Measurements from ENCODE around the gene MYLK4.

Gene MYLK4

DNA sequence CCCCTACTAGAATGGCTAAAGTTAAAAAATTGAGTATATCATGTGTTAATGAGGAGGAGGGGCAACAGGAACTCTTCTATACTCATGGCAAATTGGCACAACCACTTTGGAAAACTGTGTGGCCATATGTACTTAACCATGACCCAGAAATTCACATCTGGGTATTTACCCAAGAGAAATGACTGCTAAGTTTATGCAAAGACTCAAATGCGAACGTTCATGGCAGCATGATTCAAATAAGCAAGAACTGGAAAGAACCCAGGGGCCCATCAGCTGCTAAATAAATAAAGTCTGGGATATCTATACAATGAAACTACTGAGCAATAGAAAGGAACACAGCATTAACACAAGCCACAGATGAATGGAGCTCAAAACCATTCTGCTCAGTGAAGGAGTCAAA is 107.6 kb downstream of the MYLK4 start:
- H3K79me2 ChIP-seq (ENCODE audit: control insufficient read depth, insufficient read depth, low read length, poor library complexity) = no peaks in the 10 kb centered on the region
- H3K4me2 ChIP-seq (ENCODE audit: low read length) = no peak overlapping the region
- WGBS (ENCODE audit: extremely low coverage, insufficient coverage, insufficient read length) = no CpG with 5 or more reads among the region's 2 CpGs
- no peak overlapping the region for H3K9ac ChIP-seq (ENCODE audit: low read length)
- H3K27ac ChIP-seq (ENCODE audit: low read depth, low read length) = no peak overlapping the region
- DNase-seq = no peak
- no peak overlapping the region for H3K18ac ChIP-seq (ENCODE audit: low read length)
- H2BK5ac ChIP-seq (ENCODE audit: low read depth, low read length, poor library complexity) = no peak overlapping the region
- no peak overlapping the region for H3K23ac ChIP-seq (ENCODE audit: low read length)
- no peak overlapping the region for H3K4me3 ChIP-seq (ENCODE audit: low read depth, low read length)
- no peak overlapping the region for H2AK5ac ChIP-seq (ENCODE audit: low read length)
- no peaks in the 10 kb centered on the region for H3K36me3 ChIP-seq (ENCODE audit: control insufficient read depth in 1 of 2, insufficient read depth in 2 of 2, low read length in 2 of 2)
- no peak overlapping the region for H4K91ac ChIP-seq (ENCODE audit: low read depth, low read length)
- H3K27me3 ChIP-seq (ENCODE audit: insufficient read depth, low read length) = no peaks in the 10 kb centered on the region
- no peak overlapping the region for H2AFZ ChIP-seq (ENCODE audit: insufficient read depth, low read length, poor library complexity)
- no peak overlapping the region for H3K14ac ChIP-seq (ENCODE audit: low read length)
- no peak overlapping the region for H3K4ac ChIP-seq (ENCODE audit: low read depth, low read length)
- H3K4me1 ChIP-seq (ENCODE audit: control insufficient read depth in 1 of 2, insufficient read depth in 2 of 2, low read length in 2 of 2) = peaks cover 0 to 4% of the 10 kb centered on the region in 2 experiments
- no peaks in the 10 kb centered on the region for H3K79me1 ChIP-seq (ENCODE audit: low read length)
- no peak overlapping the region for H4K8ac ChIP-seq (ENCODE audit: low read depth, low read length)
- no peak overlapping the region for H4K12ac ChIP-seq (ENCODE audit: low read depth, low read length)
- peaks cover 9% of the 10 kb centered on the region for H3K9me3 ChIP-seq (ENCODE audit: insufficient read depth, low read depth, low read length)
- H2BK12ac ChIP-seq (ENCODE audit: low read length) = no peak overlapping the region
- no peak overlapping the region for H2BK120ac ChIP-seq (ENCODE audit: insufficient read depth, low read length, poor library complexity)

DNA sequence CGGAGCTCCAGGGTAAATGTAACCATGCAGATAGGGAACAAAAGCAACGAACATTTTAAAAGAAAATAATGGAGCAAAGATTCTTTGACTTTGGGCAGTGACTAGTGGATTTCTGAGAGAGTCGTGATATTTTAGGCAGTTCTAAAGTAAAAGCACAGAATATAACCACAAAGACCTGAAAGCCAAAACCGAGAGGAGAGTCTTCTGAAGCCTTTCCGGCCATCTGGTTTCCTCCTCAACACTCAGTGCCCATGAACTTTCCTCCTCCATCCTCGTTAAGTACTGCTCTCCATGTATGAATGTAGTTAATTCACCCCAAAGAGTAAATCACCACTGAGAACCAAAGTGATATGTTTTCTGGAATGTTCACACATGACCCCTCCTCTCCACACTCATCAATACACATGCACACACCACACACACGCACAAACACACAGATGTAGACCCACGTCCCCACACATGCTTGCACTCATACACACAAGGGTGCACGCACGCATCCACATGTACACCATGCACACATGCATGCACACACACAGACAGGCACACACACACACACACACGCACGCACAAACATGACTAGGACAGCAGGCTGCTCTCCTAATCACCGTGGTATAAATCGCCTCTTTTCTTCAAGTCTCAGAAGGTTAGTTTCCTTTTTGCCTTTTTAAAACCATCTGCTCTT is 109.5 kb downstream of the MYLK4 start:
- Histone ChIP-seq H3K14ac (ENCODE audit: low read length) (no peak overlapping the region), H3K18ac (ENCODE audit: low read length) (no peak overlapping the region), H4K8ac (ENCODE audit: low read depth, low read length) (no peak overlapping the region), H3K36me3 (ENCODE audit: control insufficient read depth in 1 of 2, insufficient read depth in 2 of 2, low read length in 2 of 2) (no peaks in the 10 kb centered on the region), H3K4me2 (ENCODE audit: low read length) (no peak overlapping the region), H2AFZ (ENCODE audit: insufficient read depth, low read length, poor library complexity) (no peak overlapping the region), H3K23ac (ENCODE audit: low read length) (no peak overlapping the region), H3K27ac (ENCODE audit: low read depth, low read length) (no peak overlapping the region), H3K9ac (ENCODE audit: low read length) (peak overlapping the region; percentile 39), H2BK12ac (ENCODE audit: low read length) (no peak overlapping the region), H3K4ac (ENCODE audit: low read depth, low read length) (no peak overlapping the region), H4K91ac (ENCODE audit: low read depth, low read length) (no peak overlapping the region), H3K79me2 (ENCODE audit: control insufficient read depth, insufficient read depth, low read length, poor library complexity) (no peaks in the 10 kb centered on the region), H2AK5ac (ENCODE audit: low read length) (no peak overlapping the region), H3K27me3 (ENCODE audit: insufficient read depth, low read length) (no peaks in the 10 kb centered on the region), H2BK120ac (ENCODE audit: insufficient read depth, low read length, poor library complexity) (no peak overlapping the region), H3K79me1 (ENCODE audit: low read length) (no peaks in the 10 kb centered on the region), H3K9me3 (ENCODE audit: insufficient read depth, low read depth, low read length) (peaks cover 6% of the 10 kb centered on the region), H3K4me1 (ENCODE audit: control insufficient read depth in 1 of 2, insufficient read depth in 2 of 2, low read length in 2 of 2) (peaks cover 0 to 4% of the 10 kb centered on the region in 2 experiments), H4K12ac (ENCODE audit: low read depth, low read length) (no peak overlapping the region), H2BK5ac (ENCODE audit: low read depth, low read length, poor library complexity) (no peak overlapping the region), H3K4me3 (ENCODE audit: low read depth, low read length) (peak overlapping the region; percentile 69)
- DNase-seq = no peak
- no CpG with 5 or more reads among the region's 14 CpGs for WGBS (ENCODE audit: extremely low coverage, insufficient coverage, insufficient read length)

DNA sequence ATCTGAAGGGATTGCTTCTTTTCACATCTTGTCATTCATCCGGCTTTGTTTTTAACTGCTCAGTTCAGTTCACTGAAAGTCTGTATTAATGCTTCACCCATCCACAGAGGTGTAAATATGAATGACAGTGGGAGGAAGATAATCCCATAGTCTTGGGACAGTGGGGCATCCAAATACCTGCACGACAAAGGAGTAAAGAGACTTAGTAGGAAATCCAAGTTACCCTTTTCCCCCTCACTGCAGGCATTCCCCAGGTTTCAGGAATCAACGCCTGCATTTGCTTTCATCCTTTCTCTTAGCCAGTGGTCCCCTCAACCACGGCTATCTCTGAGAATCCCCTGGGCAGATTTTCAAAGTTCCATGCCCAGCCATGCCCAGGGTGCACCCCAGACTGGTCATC is 110.2 kb downstream of the MYLK4 start:
- Histone ChIP-seq H2BK5ac (ENCODE audit: low read depth, low read length, poor library complexity) (no peak overlapping the region), H4K12ac (ENCODE audit: low read depth, low read length) (no peak overlapping the region), H2BK12ac (ENCODE audit: low read length) (no peak overlapping the region), H4K91ac (ENCODE audit: low read depth, low read length) (no peak overlapping the region), H3K27me3 (ENCODE audit: insufficient read depth, low read length) (no peaks in the 10 kb centered on the region), H2AK5ac (ENCODE audit: low read length) (no peak overlapping the region), H3K9ac (ENCODE audit: low read length) (no peak overlapping the region), H3K4me2 (ENCODE audit: low read length) (no peak overlapping the region), H3K4ac (ENCODE audit: low read depth, low read length) (no peak overlapping the region), H3K23ac (ENCODE audit: low read length) (no peak overlapping the region), H3K14ac (ENCODE audit: low read length) (no peak overlapping the region), H2AFZ (ENCODE audit: insufficient read depth, low read length, poor library complexity) (no peak overlapping the region), H3K79me2 (ENCODE audit: control insufficient read depth, insufficient read depth, low read length, poor library complexity) (no peaks in the 10 kb centered on the region), H2BK120ac (ENCODE audit: insufficient read depth, low read length, poor library complexity) (no peak overlapping the region), H3K36me3 (ENCODE audit: control insufficient read depth in 1 of 2, insufficient read depth in 2 of 2, low read length in 2 of 2) (no peaks in the 10 kb centered on the region), H4K8ac (ENCODE audit: low read depth, low read length) (no peak overlapping the region), H3K79me1 (ENCODE audit: low read length) (no peaks in the 10 kb centered on the region), H3K4me3 (ENCODE audit: low read depth, low read length) (no peak overlapping the region), H3K27ac (ENCODE audit: low read depth, low read length) (no peak overlapping the region), H3K4me1 (ENCODE audit: control insufficient read depth in 1 of 2, insufficient read depth in 2 of 2, low read length in 2 of 2) (peaks cover 0 to 4% of the 10 kb centered on the region in 2 experiments), H3K9me3 (ENCODE audit: insufficient read depth, low read depth, low read length) (peaks cover 5% of the 10 kb centered on the region), H3K18ac (ENCODE audit: low read length) (no peak overlapping the region)
- no CpG with 5 or more reads among the region's 4 CpGs for WGBS (ENCODE audit: extremely low coverage, insufficient coverage, insufficient read length)
- no peak for DNase-seq

DNA sequence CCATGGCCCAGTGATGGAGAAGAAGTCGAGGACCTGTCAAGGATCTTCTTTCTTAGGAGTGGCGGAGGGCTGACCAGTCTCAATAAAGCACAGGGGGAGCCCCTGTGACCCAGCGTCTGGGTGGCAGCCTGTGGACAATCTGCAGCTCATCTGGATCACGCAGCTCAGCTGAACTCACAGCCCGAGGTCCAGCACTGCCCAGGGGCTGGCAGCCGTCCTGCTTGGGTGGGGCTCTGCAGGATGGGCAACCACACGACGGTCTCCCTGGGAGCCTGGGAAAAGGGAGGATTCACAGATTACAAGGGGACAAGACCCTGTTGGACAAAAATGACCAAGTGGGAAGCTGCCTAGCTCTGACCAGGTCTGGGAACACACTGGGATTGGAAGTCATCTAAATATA is 110.8 kb downstream of the MYLK4 start:
- Histone ChIP-seq H3K4me3 (ENCODE audit: low read depth, low read length) (no peak overlapping the region), H4K8ac (ENCODE audit: low read depth, low read length) (no peak overlapping the region), H3K36me3 (ENCODE audit: control insufficient read depth in 1 of 2, insufficient read depth in 2 of 2, low read length in 2 of 2) (no peaks in the 10 kb centered on the region), H3K9ac (ENCODE audit: low read length) (no peak overlapping the region), H4K12ac (ENCODE audit: low read depth, low read length) (no peak overlapping the region), H3K9me3 (ENCODE audit: insufficient read depth, low read depth, low read length) (peaks cover 5% of the 10 kb centered on the region), H4K91ac (ENCODE audit: low read depth, low read length) (no peak overlapping the region), H2AFZ (ENCODE audit: insufficient read depth, low read length, poor library complexity) (no peak overlapping the region), H3K79me2 (ENCODE audit: control insufficient read depth, insufficient read depth, low read length, poor library complexity) (no peaks in the 10 kb centered on the region), H2AK5ac (ENCODE audit: low read length) (no peak overlapping the region), H3K4me1 (ENCODE audit: control insufficient read depth in 1 of 2, insufficient read depth in 2 of 2, low read length in 2 of 2) (peaks cover 0 to 4% of the 10 kb centered on the region in 2 experiments), H3K18ac (ENCODE audit: low read length) (no peak overlapping the region), H2BK120ac (ENCODE audit: insufficient read depth, low read length, poor library complexity) (no peak overlapping the region), H3K23ac (ENCODE audit: low read length) (no peak overlapping the region), H3K27ac (ENCODE audit: low read depth, low read length) (no peak overlapping the region), H3K4ac (ENCODE audit: low read depth, low read length) (no peak overlapping the region), H2BK12ac (ENCODE audit: low read length) (no peak overlapping the region), H3K14ac (ENCODE audit: low read length) (no peak overlapping the region), H3K27me3 (ENCODE audit: insufficient read depth, low read length) (no peaks in the 10 kb centered on the region), H2BK5ac (ENCODE audit: low read depth, low read length, poor library complexity) (no peak overlapping the region), H3K79me1 (ENCODE audit: low read length) (no peaks in the 10 kb centered on the region), H3K4me2 (ENCODE audit: low read length) (no peak overlapping the region)
- no CpG with 5 or more reads among the region's 8 CpGs for WGBS (ENCODE audit: extremely low coverage, insufficient coverage, insufficient read length)
- DNase-seq = no peak

Measured in trophoblast cell (in vitro differentiated cells and primary cell).